ENCODE data around the gene CNTF.

DNA sequence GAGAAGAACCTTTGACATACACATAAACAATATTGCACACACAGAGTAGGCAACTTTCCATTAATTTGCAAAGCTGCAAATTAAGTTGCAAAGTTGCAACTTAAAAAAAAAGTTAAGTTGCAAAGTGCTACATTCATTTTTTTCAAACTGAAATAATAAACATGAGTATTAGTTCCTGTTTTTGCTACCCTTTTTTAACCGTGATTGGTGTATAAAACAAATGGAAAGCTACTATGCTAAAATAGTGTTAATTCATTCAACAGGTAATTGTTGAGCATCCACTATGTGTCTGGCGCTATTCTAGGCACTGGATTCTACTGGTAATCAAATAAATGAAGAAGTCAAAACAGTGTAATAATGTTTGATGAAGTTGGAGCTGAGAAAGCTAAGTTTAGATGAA is 35.5 kb upstream of the CNTF start:
- TF ChIP-seq CTCF (conservative IDR thresholded peaks at IDR 0.05; ENCODE audit: low read depth, low read length), result no peak
- no peak for TF ChIP-seq EZH2 (IDR thresholded peaks at IDR 0.05; ENCODE audit: low read length, unreplicated experiment)
